GM19455 (cell line): ENCODE data around the gene C1orf52.

ENCODE experiments used
- ATAC-seq: cut with Tn5 transposase; IDR thresholded peaks from one replicate; pipeline ENCODE4 v1.9.1; 2021; ENCODE audit not compliant: unreplicated experiment

The C1orf52 gene

DNA sequence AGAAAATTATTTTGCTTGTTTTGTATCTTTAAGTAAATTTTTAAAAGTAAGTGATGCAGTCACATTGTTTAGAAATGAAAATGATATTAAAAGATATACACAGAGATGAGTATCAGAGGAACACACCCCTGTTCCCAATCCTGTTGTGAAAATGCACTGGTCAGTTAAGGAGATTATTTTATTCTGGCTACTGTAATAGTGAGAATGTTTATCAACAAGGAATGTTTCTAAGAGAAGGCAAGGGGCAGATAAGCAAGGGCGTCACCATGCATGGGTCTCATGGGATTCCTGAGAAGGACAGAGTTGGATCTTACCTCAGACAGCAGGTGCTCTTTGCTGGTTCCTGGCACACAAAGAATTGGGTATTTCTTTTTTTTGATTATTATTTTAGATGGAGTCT is 21.8 kb downstream of the C1orf52 start:
- no peak for ATAC-seq

DNA sequence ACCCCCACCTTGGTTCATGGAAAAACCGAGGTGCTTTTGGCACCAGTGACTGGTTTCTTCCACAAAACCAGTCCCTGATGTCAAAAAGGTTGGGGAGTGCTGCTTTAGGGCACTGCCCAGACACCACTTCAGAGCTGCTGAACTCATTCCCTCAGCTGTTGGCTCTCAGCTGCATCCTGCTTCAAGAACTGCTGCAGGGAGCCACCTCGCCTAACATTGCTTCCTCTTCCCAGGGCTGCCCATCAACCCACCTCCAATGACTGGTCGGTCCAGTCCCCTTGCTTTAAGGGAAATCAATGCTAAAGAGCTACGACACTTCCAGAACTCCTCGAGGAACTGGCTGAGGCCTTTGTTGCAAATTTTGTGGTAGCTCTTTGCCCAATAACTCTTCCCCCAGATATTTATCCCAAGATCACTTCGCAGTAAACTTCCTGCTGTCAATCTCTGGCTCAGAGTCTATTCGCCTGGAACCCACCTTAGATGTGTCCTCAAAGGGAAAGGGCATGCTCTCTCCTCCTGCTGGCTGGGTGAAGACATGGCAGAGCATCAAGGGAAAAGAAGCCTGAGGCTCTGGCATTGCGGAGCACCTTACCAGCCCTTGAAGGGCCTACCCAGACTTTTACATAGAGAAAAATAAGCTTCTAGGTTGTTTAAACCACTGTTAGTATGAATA is 29.0 kb downstream of the C1orf52 start:
- ATAC-seq: no peak

DNA sequence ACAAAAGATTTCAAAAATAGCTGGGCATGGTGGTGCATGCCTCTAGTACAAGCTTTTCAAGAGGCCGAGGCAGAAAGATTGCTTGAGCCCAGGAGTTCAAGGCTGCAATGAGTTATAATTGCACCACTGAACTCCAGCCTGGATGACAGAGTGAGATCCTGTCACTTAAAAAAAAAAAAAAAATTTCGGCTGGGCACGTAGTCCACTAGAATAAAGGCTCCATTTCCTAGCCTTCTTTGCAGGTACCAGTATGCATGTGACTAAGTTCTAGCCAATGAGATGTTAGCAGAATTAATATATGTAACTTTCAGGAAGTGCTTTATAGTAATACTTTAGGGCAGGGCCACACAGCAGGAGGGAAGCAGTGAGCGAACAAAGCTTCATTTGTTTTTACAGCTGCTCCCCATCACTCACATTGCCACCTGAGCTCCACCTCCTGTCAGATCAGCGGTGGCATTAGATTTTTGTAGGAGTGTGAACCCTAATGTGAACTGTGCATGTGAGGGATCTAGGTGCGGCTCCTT is 29.8 kb downstream of the C1orf52 start:
- no peak for ATAC-seq

DNA sequence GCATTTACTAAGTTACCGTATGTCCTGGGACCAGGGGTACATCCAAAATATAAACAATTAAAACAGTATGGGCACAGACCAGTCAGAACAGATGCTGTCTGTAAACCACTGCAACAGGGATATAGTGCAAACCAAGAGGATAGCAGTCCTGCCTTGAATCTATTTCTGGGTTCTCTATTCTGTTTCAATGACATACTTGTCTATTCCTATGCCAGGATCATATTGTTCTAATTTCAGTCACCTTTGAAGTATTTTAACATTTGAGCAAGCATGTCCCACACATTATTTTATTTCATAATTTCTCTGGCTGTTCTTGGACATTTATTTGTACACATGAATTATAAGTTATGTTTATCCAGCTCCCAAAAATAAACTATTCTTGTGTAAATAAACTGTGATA is 30.5 kb downstream of the C1orf52 start:
- ATAC-seq: no peak

DNA sequence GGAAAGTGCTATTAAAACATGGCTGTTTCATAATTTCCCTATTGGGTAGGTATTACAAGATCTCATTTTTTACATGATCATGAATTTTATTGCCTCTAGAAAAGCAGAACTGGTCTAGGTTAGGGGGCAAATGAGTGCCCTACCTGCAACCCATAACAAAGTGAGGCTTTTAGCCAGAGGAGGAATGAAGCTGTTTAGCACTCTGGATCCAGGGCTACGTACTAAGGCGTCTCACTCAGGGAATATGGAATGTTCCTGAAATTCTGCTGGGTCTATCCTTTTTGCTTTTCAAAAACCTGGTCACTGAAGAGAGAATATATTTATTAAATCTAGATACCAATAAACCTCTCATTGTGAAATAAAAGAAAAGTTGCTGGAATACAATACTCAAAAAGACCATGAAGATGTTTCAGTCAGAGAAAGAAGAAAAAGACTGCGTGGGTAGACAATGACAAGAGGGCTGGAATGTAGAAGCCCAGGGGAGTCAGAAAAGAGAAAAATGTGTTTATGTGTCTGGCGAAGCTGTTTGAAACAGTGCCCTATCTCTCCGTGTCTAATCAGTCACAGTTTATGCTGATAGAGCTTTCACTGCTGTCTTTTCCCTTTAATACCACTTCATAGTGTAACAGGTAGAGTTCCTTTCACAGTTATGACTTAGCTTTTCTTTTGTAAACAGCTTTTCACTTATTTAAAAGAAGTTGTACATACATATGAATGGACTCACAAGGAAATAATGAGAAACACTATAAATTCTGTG is 33.7 kb downstream of the C1orf52 start:
- ATAC-seq: no peak

DNA sequence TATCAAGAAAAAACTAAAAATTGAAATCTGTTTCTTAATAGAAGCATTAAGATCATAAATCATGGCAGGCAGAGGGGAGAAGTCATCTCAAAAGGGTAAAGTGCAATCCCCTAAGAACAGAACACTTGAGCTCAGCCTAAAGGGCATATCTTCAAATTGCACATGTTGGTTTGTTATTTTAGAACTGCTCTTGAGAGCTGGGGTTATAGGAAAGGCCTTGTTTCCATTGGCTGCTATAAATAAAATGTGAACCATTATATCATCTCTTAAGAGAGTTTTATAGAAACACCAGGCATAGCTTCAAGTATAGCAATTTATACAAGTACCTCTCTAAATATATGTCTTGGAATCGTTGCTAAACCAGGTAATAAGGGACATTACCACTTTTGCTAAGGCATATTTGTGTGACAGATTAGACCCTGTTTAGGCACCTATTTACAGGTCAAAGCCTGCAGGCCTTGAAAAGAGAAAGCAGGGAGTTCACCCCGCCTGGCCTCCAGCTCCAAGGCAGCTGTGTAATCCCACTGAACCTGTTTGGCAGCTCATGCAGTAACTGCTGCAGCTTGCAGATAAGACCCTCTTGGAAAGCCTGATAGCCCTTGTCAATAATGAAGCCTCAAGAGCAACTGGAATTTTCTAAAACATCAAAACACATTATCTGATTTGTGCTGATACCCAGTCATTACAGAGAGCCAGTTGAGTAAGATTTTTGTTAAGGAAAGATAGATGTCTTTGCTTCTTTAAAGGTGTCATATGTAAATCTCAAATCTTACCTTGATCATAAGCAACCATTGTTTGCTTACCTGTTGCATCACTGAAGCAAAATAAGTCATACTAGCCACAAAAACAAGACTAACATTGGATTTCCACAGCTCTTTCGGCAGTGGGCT is 34.5 kb downstream of the C1orf52 start:
- ATAC-seq: no peak

DNA sequence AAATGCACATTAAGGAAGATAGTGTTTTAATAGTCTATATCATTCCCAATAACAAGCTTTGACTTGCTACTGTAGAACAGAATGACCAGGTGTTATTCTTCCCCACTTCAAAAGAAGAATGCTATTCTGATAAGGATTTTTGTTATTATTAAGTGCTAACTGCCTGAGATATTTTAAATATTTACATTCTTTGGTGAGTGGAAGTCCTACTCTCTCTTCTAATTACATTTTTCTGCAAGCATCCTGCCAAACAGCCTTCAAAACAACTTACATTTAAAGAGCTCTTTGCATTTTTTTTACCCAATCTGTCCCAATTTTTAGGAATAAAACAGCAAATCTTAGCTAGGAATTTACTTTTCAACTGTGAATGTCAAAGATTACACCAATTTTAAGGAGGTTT is 35.2 kb downstream of the C1orf52 start:
- no peak for ATAC-seq

DNA sequence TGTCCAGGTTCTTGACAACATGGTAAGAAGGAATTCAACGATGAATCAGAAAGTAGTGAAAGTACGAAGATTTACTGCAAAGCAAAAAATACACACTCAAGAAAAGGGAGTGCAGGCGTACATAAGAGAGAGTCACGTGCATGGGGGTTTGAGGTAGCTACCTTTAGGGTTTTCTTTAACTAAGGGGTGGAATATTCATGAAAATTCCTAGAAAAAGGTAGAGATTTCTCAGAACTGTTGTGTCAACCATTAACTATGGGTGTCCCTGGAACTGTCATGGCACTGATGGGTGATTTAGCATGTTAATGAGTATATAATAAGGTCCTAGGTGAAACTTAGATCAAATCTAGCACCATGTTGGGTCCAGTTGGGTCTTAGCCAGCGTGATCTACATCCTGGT is 36.1 kb downstream of the C1orf52 start:
- ATAC-seq: no peak

DNA sequence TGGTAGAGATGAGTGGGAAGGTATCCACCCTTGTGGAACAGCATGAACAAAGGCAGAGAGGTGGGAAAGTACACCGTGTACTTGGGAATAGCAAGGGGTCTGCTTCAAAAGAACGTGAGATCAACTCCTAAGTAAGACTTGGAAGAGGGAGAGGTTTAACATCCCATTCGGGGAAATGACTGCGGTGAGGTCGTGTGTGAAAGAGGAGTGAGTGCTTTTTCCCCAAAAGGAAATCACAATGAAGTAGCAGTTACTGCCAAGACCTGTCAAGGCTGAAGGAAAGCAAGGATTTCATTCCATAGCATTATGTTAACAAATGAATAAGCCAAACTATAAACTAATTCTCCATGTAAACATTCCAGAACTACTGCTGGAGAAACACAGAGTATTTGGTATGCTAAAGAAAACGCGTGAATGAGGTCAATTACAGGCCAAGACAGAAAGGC is 38.7 kb downstream of the C1orf52 start:
- ATAC-seq: no peak

DNA sequence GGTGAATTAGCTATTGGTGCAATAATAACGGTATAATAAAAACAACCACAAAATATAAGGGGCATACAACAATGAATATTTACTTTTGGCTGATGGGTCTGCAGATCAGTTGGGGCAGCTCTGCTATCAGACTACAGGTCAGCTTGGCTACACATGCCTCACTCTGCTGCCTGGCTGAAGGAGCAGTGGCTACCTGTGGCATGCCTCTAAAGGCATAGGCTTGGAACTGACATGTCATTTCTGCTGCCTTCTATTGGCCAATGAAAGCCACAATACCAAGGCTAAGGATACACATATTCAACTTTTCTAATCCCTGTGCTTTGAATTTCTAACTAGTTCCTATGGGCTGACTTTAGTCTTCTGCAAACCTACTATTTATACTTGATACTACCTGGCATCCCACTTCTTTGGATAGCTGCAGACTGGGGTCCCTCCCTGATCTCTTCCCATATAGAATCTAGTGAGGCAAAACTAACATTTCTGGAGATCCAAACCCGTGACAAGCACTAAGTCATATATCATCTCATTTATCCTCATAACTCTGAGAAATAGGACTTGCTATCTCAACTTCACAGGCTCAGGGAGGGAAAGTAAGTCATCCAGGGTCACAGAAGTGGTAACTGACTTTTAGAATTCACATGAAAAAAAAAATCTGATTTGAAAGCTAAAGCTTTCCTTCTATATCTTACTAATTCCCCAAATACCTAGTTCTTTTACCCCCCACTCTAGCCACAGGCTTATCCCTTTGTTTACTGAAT is 39.4 kb downstream of the C1orf52 start:
- no peak for ATAC-seq

DNA sequence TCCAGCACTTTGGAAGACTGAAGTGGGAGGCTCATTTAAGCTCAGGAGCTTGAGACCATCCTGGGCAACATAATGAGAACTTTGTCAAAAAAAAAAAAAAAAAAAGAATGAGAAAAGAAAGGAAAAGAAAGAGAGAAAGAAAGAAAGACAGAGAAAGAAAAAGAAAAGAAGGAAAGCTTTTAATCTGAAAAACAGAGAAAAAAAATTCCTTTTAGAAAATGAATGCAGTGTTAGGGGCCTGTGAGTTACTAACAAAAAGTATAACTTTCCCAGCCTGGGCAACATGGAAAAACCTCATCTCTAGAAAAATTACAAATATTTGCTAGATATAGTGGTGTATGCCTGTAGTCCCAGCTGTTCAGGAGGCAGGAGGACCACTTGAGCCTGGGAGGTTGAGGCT is 42.8 kb downstream of the C1orf52 start:
- ATAC-seq: no peak

DNA sequence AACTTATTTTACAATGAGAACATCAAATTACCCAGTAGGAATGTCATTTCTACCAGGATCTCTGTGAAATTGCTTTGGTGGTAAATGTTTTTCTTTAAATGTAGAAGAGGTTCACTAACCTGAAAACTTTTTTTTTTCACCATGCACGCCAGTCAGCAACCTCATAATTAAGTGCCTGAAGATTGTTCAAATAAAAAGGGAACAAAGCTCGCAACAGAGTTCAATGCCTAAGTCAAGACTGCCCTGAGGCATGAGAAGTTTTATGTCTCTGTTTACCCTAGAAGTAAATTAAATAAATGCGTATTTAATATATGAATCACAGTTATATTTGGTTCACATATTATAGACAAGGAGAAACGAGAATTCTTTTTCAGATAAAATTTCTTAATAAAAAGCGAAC is 44.8 kb downstream of the C1orf52 start:
- ATAC-seq: no peak

DNA sequence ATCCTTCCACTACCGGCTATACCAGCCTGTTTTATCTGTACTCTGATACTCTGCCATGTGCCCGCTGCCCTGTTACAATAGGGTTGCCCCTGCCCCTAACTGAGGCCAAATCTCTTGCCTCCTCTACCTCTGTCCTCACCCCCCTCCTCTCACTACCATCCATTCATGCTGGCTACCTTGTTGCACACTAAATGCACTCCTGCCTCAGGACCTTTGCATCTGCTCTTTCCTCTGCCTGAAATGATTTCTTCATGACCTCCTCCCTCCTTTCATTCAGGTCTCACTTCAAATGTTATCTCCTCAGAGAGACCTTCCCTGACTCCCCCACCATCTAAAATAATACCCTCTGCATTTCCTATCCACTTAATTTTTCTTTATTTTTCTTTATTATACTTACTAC is 51.0 kb downstream of the C1orf52 start:
- no peak for ATAC-seq

DNA sequence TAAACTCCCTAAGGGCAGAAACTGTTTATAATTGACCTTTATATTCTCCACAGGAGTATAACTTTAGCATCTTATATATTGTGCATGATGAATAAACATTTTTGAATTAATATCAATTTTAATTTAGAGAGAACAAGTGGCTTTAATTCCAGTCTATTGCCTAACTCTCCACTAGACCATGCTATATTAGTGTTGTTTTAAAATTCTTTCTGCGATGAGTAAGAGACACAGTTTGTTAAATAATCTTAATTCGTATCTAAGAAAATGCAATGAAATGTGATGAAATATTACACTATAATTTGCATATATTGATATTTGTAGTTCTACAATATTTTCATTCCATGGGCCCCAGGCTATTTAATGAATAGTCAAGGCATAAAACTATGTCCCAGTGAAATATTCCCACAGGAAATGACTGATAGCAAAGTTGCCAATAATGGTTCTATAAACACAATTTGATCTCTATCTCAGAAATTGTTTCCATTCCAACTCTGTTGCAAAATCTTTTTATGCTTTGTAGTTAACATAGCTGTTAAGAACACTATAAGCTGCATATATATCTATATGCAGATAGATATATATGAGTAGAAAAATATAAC is 55.8 kb downstream of the C1orf52 start:
- no peak for ATAC-seq

DNA sequence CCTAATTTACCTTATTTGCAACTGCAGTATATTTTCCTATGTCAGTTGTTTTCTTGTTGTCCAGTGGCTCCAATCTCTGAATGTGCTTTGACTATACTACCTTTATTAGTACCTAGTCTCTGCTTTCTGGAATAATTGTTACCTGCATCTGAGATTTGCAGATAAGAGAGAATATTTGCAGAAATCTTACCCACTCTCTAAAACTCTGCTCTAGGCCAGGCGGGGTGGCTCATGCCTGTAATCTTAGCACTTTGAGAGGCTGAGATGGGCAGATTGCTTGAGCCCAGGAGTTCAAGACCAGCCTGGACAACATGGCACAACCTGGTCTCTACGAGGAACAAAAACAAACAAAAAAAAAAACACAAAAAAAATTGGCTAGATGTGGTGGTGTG is 56.6 kb downstream of the C1orf52 start:
- no peak for ATAC-seq

DNA sequence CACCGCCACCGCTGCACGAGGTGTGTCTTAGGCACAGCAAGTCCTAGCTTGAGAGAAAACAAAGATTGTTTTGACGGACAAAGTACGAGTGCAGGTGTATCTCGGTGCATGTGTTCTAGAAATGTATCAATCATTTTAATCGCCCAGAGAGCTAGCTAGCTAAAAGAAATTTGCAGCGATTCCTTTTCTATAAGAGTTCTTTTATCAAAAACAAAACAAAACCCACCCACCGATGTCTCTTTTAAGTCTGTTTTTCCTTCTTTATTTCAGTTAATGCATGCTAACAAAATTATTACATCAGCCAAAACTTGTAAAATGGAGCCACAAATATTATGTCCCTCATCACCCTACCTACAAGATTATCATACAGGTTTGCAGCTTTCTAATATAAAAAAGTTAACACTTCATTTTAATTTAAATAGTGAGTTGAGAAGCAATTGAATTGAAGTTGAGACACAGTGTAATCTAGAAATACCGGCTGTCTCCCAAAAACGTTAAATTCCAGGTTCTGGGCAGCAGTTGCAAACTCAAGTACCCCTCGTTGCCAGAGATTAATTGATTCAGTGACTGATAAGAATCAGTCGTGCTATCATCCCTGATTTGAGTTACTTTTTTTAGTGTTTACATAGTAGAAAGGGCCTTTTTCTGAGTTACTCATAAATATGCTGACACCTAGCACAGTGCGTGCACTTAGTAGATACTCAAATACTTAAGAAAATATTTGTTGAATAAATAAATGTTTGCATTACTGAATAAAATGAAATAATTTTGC is 57.2 kb downstream of the C1orf52 start:
- no peak for ATAC-seq

DNA sequence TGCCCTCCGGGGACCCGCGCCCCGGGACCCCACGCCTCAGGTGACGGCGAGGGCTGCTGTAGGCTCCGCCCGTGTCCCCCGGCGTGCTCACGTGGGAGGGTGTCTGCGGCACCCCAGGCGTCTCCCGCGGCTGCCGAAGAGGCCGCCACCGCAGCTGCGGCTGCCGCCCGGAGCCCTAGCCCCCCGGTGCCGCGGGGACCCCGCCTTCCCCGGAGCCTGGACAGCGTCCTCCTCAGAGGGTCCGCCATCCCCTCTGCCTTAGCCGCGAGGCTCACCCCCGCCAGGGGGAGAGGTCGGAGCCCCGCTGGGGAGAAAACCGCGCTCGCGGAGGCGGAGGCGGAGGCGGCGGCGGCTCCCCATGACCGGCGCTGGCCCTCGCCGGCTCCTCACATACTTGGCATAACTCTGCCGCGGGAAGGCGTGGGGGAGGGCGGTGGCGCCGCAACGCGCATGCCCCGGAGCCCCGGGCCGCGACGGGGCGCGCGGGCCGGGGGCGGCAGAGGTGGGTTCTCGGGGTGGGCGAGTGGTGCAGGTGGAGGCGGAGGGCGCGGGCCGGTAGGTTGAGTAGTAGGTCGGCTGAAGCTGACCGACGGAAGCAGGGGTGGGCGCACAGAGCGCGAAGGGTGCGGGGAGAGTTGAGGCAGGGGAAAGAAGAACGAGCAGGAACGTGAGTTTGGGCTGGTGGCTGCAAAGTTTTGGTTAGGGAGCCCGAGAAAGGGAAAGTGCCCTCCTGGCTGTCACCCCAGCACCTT is 57.9 kb downstream of the C1orf52 start:
- ATAC-seq: peak; percentile 49

DNA sequence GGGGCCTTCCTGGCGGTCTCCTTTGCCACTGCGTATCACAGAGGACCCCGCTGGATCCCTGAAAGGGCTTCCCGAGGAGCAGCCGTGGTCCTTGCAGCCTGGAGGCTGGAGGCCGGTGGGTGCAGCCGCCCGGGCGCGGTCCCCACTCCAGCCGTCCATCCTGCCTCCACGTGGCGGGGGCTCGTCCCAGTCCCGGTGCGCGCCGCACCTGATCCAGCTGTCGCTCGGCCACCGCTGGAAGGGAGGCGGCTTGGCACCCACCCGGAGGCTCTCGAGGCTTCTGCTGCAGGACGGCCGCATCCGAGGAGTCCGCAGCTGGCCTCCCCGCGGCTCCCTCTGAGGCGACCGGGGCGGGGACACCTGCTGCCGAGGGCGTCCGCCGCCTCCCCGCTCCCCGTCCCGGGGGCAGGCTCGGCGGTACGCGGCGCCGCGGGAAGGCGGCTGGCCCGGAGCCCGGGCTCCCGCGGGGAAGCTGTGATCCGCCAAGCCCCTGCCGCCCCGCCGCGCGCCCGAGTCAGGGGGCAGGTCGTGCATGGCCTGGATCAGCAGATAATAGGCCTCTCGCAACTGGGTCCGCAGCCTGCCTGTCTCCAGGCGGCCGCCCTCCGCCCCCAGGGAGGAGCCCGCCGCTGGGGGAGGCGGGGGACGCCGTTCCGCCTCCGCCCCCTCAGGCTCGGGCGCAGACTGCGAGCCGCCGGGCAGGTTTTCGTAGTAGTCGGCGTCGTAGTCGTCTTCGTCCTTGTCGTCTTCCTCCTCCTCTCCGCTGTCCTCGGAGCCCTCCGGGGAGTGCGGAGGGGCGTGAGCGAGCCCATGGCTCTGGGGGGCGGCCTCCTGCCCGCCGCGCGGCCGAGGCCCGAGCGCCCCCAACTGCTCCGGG is 58.8 kb downstream of the C1orf52 start, which contains the start of gene SYDE2:
TSS of gene SYDE2 (minus strand) at position 554 of the 877 bp plus-strand sequence. CDS start at position 534, 20 bp downstream.
- ATAC-seq: peak; percentile 87
